Lower lobe of right lung (tissue), 2 donors: ENCODE data around the gene LIMK1. TPM values are rescaled to one million over a fixed set of nuclear protein-coding genes. Genes with fewer than 3 reads are reported as not detected.
A peak's percentile ranks its signal among the peaks of the same experiment; 100 is the strongest.

ENCODE experiments used
- ATAC-seq, 2 donors: fragments of 200-7000 bp; cut with Tn5 transposase; one replicate each; pipeline ENCODE4 v1.9.1; 2020 to 2022; ENCODE audit warnings: mild to moderate bottlenecking in 2 of 2, moderate library complexity in 2 of 2
- DNase-seq: peaks from one replicate; pipeline ENCODE4 v3.0.0-alpha.2; 2020
- H3K27ac ChIP-seq: fragments of 200-600 bp; one replicate; pipeline ENCODE4 v1.8.0; 2022
- H3K27me3 ChIP-seq: fragments of 200-600 bp; one replicate; pipeline ENCODE4 v1.8.0; 2022; ENCODE audit warnings: low read depth
- H3K36me3 ChIP-seq: fragments of 200-600 bp; one replicate; pipeline ENCODE4 v1.8.0; 2022; ENCODE audit warnings: mild to moderate bottlenecking
- H3K4me1 ChIP-seq: fragments of 200-600 bp; one replicate; pipeline ENCODE4 v1.8.0; 2022
- H3K4me3 ChIP-seq: fragments of 200-600 bp; one replicate; pipeline ENCODE4 v1.8.0; 2022; ENCODE audit warnings: mild to moderate bottlenecking
- H3K9me3 ChIP-seq: fragments of 200-600 bp; one replicate; pipeline ENCODE4 v1.8.0; 2022
- intact Hi-C: fragments of 100-400 bp; cut with DNase I; formaldehyde crosslinking; loops from one replicate; pipeline ENCODE4 v1.11.0; 2022
- total RNA-seq: library from RNA; stranded (reverse); fragmentation: NEBNext Ultra II Directional; extraction: Animal tissue kit (Norgen Biotek cat#: 25700); gene quantifications from one replicate; pipeline ENCODE4 v1.2.1, GENCODE V29; 2021
- TF ChIP-seq, protein P1 (sequence below): fragments of 200-600 bp; IDR thresholded peaks from one replicate; pipeline ENCODE4 v1.8.0; 2022; ENCODE audit warnings: antibody characterized with exemption, mild to moderate bottlenecking
- donor health status: DM: no; HTN: yes; CAD: no; lungs with severe emphysema.

LIMK1 gene
- total RNA-seq, 1 donor from 2014 or later: 48.6 TPM

DNA sequence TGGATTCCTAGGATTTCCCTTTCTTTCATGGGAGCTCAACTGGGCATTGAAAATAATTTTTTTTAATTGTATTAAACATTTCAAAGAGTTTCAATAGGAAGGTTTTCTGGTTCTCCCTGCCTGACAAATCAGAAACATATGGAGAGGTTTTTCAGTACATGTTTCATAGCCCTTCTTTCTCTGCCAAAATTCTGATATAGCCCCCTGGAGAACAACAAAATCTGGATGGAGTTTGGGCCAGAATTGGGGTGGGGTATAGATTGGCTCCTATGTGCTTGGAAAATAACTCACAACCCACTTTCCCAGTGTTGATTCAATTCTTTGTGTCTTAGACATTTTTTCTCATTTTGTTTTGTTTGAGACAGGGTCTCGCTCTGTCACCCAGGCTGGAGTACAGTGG, 66.0 kb downstream of the LIMK1 start:
- no peak overlapping the region for H3K27ac ChIP-seq
- H3K4me1 ChIP-seq: no peaks in the 10 kb centered on the region
- H3K4me3 ChIP-seq: no peak overlapping the region
- ATAC-seq (no peak), DNase-seq (no peak)
- no peaks in the 10 kb centered on the region for H3K9me3 ChIP-seq
- intact Hi-C loops: no loop called here
- no peaks in the 10 kb centered on the region for H3K36me3 ChIP-seq
- TF ChIP-seq, protein P1, sequence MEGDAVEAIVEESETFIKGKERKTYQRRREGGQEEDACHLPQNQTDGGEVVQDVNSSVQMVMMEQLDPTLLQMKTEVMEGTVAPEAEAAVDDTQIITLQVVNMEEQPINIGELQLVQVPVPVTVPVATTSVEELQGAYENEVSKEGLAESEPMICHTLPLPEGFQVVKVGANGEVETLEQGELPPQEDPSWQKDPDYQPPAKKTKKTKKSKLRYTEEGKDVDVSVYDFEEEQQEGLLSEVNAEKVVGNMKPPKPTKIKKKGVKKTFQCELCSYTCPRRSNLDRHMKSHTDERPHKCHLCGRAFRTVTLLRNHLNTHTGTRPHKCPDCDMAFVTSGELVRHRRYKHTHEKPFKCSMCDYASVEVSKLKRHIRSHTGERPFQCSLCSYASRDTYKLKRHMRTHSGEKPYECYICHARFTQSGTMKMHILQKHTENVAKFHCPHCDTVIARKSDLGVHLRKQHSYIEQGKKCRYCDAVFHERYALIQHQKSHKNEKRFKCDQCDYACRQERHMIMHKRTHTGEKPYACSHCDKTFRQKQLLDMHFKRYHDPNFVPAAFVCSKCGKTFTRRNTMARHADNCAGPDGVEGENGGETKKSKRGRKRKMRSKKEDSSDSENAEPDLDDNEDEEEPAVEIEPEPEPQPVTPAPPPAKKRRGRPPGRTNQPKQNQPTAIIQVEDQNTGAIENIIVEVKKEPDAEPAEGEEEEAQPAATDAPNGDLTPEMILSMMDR: no peak
- no peaks in the 10 kb centered on the region for H3K27me3 ChIP-seq

DNA sequence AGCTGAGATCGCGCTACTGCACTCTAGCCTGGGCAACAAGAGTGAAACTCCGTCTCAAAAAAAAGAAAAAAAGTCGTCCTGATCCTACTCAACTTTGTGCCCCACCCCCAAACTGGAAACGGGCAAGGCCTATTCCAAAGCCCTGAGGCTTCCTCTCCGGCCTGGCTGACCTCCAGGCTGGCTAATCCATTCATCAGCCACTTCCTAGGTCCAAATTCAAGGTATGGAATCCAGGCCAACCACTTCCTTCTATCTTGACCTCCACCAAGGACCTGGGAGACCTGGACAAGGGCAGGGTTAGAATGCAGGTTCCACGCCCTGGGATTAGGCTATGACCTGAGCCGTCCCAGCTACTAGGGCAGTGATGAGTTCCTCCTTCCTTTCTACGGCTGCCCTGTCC, 70.1 kb downstream of the LIMK1 start:
- no peaks in the 10 kb centered on the region for H3K4me1 ChIP-seq
- no peaks in the 10 kb centered on the region for H3K36me3 ChIP-seq
- H3K4me3 ChIP-seq: no peak overlapping the region
- no peaks in the 10 kb centered on the region for H3K27me3 ChIP-seq
- no peak for ATAC-seq
- no peaks in the 10 kb centered on the region for H3K9me3 ChIP-seq
- TF ChIP-seq, protein P1: no peak
- no peak overlapping the region for H3K27ac ChIP-seq
- DNase-seq: no peak
- intact Hi-C loops: no loop called here

DNA sequence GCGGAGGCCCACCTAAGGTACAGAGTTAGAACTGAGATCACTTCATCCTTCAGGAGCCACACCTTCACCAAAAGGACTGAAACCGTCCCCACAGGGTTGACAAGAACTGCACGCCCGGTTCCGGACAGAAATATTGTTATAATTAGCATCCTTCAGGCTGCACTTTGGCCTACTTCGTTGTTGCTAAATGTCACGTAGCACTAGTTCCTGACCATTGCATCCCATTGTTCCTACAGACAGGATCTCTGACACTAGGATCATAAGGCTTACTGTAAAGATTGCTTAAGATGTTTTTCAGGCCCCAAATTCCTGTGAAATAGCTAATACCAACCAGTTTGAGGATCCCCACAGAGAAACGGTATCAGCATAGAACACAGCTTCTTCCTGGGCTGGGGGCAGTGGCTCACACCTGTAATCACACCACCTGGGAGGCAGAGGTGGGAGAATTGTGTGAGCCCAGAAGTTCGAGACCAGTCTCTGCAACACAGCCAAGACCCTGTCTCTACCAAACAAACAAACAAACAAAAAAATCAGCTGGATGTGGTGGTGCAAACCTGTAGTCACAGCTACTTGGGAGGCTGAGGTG, 72.3 kb downstream of the LIMK1 start:
- ATAC-seq: no peak
- no peaks in the 10 kb centered on the region for H3K4me1 ChIP-seq
- intact Hi-C loops: no loop called here
- H3K27ac ChIP-seq: no peak overlapping the region
- no peaks in the 10 kb centered on the region for H3K9me3 ChIP-seq
- TF ChIP-seq, protein P1: no peak
- H3K27me3 ChIP-seq: no peaks in the 10 kb centered on the region
- no peaks in the 10 kb centered on the region for H3K36me3 ChIP-seq
- no peak for DNase-seq
- no peak overlapping the region for H3K4me3 ChIP-seq

DNA sequence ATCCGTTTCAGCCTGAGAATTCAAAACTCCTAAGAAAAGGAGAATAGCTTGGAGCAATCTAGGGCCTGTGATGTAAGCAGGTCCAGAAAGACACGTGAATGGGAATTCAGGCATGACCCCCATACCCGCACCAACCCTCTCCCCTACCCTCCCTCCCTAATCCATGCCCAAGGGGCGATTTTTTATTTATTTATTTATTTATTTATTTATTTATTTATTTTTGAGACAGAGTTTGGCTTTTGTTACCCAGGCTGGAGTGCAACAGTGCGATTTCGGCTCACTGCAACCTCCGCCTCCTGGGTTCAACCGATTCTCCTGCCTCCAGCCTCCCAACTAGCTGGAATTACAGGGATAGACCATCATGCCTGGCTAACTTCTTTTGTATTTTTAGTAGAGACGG, 74.0 kb downstream of the LIMK1 start:
- Histone ChIP-seq H3K27ac (no peak overlapping the region), H3K4me3 (no peak overlapping the region), H3K36me3 (no peaks in the 10 kb centered on the region), H3K27me3 (no peaks in the 10 kb centered on the region), H3K4me1 (no peaks in the 10 kb centered on the region), H3K9me3 (no peaks in the 10 kb centered on the region)
- TF ChIP-seq, protein P1: no peak
- no peak for DNase-seq
- intact Hi-C loops: no loop called here
- no peak for ATAC-seq

DNA sequence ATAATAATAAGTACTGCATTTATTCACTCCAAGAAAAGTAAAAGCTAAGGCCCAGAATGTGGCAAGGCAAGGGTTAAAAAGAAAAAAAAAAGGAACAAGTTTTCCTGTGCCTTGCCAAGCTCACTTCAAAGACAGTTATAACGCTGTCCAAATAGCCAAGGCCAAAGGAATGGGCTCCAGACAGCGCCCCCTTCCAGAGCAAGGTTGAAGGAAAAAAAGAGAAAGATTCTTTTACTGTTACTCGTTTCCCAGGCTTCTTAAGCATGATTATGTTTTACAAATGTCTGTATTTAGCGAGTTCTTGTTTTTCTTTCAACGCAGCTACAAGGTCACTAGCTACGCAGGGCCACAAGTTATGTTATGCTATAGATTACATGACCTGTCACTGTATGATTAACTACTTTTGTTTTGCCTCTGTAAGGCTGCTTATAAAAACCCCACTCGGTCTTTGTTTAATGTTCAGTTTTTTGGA, 81.4 kb downstream of the LIMK1 start:
- H3K27ac ChIP-seq: no peak overlapping the region
- intact Hi-C loops: no loop called here
- no peak for DNase-seq

More for the DNA sequence above, 81.4 kb downstream of the LIMK1 start:
- no peaks in the 10 kb centered on the region for H3K4me1 ChIP-seq
- H3K36me3 ChIP-seq: no peaks in the 10 kb centered on the region
- no peak overlapping the region for H3K4me3 ChIP-seq
- TF ChIP-seq, protein P1: peak; percentile 38
- H3K9me3 ChIP-seq: no peaks in the 10 kb centered on the region
- no peak for ATAC-seq
- no peaks in the 10 kb centered on the region for H3K27me3 ChIP-seq
